ENCODE measurements around the gene MAP4K5. TPM values are rescaled to one million over a fixed set of nuclear protein-coding genes. Genes with fewer than 3 reads are reported as not detected.

The MAP4K5 gene
- total RNA-seq, 1 experiment from 2014 or later: 42.8 TPM

GRCh38 chr14:50388256-50388931, 144.0 kb downstream of the MAP4K5 start:
- ChIA-PET POLR2A (no interaction called here), CTCF (interaction anchor here (0.5 to 1.5 kb wide), 7 partner anchors 15 to 521 kb away, joined by 3 to 4 read pairs (median 3); no protein-coding TSS in a partner anchor)
- TF ChIP-seq MAX (CRISPR knock-in tag; IDR thresholded peaks at IDR 0.05): peak; percentile 30; the same call in 1 of the 2 replicates
- TF ChIP-seq NR2C2 (CRISPR knock-in tag; IDR thresholded peaks at IDR 0.05): no peak
- no peaks in the 10 kb centered on the region for H3K36me3 Mint-ChIP-seq
- no peaks in the 10 kb centered on the region for H3K27me3 Mint-ChIP-seq (ENCODE audit: low read depth)
- peaks cover 7% of the 10 kb centered on the region for H3K4me1 Mint-ChIP-seq
- H3K9me3 Mint-ChIP-seq: no peaks in the 10 kb centered on the region
- DNase-seq (ENCODE audit: low spot score) (peak; percentile 32), ATAC-seq (peak; percentile 91)
- H3K4me3 Mint-ChIP-seq: no peak overlapping the region
- no peak overlapping the region for H3K27ac Mint-ChIP-seq

- Mint-ChIP-seq H3K4me1 (peaks cover 7% of the 10 kb centered on the region), H3K27me3 (ENCODE audit: low read depth) (no peaks in the 10 kb centered on the region), H3K4me3 (no peak overlapping the region), H3K9me3 (no peaks in the 10 kb centered on the region), H3K27ac (no peak overlapping the region), H3K36me3 (no peaks in the 10 kb centered on the region)
- ATAC-seq (no peak), DNase-seq (ENCODE audit: low spot score) (no peak)
- ChIA-PET POLR2A (no interaction called here), CTCF (no interaction called here)
- TF ChIP-seq ZNF423 (CRISPR knock-in tag; IDR thresholded peaks at IDR 0.05) (no peak), TEAD1 (CRISPR knock-in tag; IDR thresholded peaks at IDR 0.05) (no peak), RELA (CRISPR knock-in tag; IDR thresholded peaks at IDR 0.05; ENCODE audit: borderline replicate concordance) (no peak), CREB1 (CRISPR knock-in tag; IDR thresholded peaks at IDR 0.05) (no peak), MXD4 (CRISPR knock-in tag; IDR thresholded peaks at IDR 0.05; ENCODE audit: borderline replicate concordance) (no peak), ZNF317 (CRISPR knock-in tag; IDR thresholded peaks at IDR 0.05; ENCODE audit: borderline replicate concordance, low read depth) (no peak), ATF6 (CRISPR knock-in tag; IDR thresholded peaks at IDR 0.05) (no peak)
Observed at GRCh38 chr14:50387548-50387947, 144.8 kb downstream of the MAP4K5 start.

- Mint-ChIP-seq H3K4me1 (peaks cover 4% of the 10 kb centered on the region), H3K27ac (no peak overlapping the region), H3K4me3 (no peak overlapping the region), H3K36me3 (no peaks in the 10 kb centered on the region), H3K27me3 (ENCODE audit: low read depth) (no peaks in the 10 kb centered on the region), H3K9me3 (no peaks in the 10 kb centered on the region)
- DNase-seq (ENCODE audit: low spot score) (no peak), ATAC-seq (no peak)
- ChIA-PET CTCF (no interaction called here), POLR2A (no interaction called here)
- TF ChIP-seq E2F1 (CRISPR knock-in tag; IDR thresholded peaks at IDR 0.05) (no peak), FOXP4 (CRISPR knock-in tag; IDR thresholded peaks at IDR 0.05) (no peak), NR1H2 (CRISPR knock-in tag; IDR thresholded peaks at IDR 0.05) (no peak), ATF1 (CRISPR knock-in tag; IDR thresholded peaks at IDR 0.05) (no peak), ATF2 (CRISPR knock-in tag; IDR thresholded peaks at IDR 0.05; ENCODE audit: borderline replicate concordance, low read depth) (no peak), CBFB (CRISPR knock-in tag; IDR thresholded peaks at IDR 0.05; ENCODE audit: low read depth) (no peak), ARID4B (CRISPR knock-in tag; IDR thresholded peaks at IDR 0.05; ENCODE audit: borderline replicate concordance) (no peak)
Observed at GRCh38 chr14:50383618-50384225, 148.6 kb downstream of the MAP4K5 start.
